Measurements from ENCODE around the gene C3.

DNA sequence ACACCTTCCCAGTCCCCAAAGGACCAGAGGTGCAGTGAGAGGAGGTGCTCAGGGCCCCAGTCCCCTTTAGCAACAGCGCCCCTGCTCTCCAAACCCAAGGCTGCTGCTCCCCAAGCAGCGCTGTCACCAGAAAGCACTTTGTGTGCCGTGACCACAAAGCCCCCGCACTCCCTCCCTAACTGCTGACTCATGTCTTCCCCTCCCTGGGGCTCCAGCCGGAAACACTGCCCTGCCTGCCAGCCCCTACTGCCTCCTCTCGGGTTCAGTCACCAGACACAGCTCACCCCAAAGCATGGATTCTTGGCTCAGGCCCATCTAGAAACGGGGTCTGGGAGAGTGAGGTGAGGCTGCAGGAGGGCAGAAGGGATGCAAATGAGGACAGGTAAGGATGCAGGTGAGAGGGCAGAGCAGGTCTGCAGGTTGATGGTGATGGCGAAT lies 45.6 kb downstream of the C3 start:
- TF ChIP-seq, protein P1, sequence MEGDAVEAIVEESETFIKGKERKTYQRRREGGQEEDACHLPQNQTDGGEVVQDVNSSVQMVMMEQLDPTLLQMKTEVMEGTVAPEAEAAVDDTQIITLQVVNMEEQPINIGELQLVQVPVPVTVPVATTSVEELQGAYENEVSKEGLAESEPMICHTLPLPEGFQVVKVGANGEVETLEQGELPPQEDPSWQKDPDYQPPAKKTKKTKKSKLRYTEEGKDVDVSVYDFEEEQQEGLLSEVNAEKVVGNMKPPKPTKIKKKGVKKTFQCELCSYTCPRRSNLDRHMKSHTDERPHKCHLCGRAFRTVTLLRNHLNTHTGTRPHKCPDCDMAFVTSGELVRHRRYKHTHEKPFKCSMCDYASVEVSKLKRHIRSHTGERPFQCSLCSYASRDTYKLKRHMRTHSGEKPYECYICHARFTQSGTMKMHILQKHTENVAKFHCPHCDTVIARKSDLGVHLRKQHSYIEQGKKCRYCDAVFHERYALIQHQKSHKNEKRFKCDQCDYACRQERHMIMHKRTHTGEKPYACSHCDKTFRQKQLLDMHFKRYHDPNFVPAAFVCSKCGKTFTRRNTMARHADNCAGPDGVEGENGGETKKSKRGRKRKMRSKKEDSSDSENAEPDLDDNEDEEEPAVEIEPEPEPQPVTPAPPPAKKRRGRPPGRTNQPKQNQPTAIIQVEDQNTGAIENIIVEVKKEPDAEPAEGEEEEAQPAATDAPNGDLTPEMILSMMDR (IDR thresholded peaks at IDR 0.05) = no peak
- TF ChIP-seq RNF2 (IDR thresholded peaks at IDR 0.05; ENCODE audit: borderline replicate concordance, low read depth) (no peak), SREBF2 (IDR thresholded peaks at IDR 0.05) (no peak), MYC (IDR thresholded peaks at IDR 0.05; ENCODE audit: borderline replicate concordance, low read length) (no peak)
- TF ChIP-seq, protein P2, sequence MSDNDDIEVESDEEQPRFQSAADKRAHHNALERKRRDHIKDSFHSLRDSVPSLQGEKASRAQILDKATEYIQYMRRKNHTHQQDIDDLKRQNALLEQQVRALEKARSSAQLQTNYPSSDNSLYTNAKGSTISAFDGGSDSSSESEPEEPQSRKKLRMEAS (IDR thresholded peaks at IDR 0.05) = no peak
